ENCODE data around the gene ADAMTS6.

ADAMTS6 gene

DNA sequence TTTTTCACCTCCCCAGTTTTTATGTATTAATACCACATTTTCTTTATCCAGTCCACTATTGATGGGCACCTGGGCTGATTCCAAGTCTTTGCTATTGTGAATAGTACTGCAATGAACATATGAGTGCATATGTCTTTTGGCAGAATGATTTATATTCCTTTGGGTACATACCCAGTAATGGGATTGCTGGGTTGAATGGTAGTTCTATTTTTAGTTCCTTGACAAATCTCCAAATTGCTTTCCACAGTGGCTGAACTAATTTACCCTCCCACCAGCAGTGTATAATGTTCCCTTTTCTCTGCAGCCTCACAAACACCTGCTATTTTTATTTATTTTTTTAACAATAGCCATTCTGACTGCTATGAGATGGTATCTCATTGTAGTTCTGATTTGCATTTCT lies 340.2 kb downstream of the ADAMTS6 start:
- DNase-seq, result no peak

DNA sequence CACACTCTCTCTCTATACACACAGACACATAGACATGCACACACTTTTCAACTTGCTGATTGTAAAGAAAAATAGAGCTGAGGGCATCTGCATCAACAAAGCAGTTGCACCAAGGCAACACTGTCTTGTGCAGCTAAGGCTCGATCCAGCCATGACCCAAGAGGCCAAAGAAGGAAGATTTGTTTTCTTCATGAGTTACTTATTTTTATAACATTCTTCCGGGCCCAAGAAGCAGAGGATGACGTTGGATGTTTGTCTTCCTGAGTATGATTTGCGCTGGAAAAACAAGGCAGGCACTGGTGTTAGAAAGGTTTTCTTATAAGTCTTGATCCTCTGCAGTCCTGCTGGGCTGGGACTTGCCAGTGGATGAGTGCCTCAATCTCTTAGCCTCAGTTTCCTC lies 344.1 kb downstream of the ADAMTS6 start:
- no peak for DNase-seq

DNA sequence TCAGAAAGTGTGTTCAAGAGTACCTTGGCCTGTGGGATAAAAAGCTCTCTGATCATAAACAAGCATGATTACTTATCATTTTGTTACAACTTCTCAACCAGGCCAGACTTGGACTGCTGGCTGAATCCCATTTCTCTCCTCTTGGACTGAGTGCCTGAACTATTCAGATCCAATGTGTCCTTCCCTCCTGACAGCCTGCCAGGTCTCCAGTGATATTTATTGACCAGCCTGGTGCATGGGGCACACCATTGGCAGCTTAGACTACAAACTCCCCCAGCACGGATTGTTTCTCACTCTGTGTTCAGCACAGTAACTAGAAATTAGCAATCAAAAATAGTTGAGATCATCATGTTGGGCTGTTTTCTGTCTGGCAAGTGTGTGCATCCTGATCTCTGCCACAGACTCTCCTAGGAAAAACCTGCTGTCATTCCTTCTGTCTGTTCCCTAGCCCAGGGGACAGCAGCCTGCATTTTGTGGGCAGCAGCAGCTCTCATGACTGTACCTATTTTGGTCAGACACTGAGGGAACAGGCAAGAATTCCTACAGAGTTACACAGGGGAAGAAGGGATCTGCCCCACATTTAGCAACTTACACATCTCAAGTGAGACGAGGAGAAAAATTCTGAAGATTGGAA lies 348.1 kb downstream of the ADAMTS6 start:
- no peak for DNase-seq

DNA sequence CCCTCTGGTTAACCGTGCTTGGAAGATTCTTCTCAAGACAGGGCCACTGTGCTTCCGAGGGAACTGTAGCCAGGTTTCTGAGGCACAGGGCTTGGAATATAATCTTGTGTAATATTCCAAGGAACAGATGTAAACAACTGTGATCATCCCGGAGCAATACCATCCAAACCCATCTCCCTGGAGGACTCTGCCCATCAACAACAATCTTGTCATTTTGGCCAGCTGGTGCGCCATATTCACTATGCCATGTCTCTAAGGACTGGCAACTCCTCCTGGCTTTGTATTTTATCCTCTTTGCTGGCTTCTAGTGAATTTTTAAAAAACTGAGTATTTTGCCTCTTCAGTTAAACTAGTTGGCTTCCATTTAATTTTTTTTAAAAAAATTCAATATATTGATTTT lies 349.3 kb downstream of the ADAMTS6 start:
- DNase-seq, result no peak

DNA sequence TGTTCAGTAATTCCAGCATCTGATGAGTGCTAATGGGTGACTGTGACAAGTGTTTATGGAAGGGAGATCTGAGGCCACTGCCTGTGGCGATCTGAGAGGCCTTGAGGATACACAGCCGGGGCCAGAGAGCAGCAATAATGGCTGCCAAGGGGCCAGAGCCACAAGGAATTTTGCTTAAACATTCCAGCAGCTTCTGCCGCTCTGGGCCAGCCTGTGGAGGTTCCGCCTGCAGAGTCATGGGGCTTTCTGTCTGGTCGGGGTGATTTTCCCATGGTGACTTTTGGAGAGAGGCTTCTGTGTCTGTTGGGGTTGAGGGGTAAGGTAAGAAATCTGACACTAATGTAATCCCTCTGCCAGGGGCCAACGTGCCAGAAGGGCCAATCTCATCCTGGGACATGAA lies 353.5 kb downstream of the ADAMTS6 start:
- DNase-seq, result no peak

DNA sequence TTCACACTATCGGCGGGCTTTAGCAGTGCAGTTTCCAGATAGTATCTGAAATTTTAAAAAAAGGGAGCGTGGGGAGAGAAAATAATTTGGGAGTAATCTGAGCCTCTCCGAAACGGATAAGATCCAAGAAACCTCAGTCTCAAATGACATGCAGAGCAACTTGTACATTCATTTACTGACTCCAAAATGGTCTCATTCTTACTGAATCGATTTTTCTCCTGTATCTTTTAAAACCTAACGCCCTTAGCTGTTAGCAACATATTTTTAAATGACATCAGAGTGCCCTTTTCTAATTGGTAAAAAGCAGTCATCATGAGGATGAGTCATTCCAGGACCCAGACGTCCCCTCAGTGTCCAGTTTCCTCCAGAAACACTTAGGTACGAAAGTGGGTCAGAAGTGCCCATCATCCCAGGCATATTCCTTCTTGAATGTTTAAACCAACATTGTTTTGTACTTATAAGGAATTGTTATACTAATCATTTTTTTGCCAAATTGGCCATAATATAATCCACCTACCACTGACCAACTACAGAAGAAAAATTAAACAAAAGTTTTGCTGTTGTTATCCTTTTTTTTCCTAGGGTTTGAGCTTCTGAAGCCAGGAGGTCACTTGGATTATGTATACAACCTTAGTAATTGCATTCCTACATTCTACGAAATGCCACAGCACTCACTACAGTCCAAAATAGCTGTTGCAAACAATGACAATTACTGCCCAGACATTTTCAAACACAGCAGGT lies 354.4 kb downstream of the ADAMTS6 start:
- no peak for DNase-seq

DNA sequence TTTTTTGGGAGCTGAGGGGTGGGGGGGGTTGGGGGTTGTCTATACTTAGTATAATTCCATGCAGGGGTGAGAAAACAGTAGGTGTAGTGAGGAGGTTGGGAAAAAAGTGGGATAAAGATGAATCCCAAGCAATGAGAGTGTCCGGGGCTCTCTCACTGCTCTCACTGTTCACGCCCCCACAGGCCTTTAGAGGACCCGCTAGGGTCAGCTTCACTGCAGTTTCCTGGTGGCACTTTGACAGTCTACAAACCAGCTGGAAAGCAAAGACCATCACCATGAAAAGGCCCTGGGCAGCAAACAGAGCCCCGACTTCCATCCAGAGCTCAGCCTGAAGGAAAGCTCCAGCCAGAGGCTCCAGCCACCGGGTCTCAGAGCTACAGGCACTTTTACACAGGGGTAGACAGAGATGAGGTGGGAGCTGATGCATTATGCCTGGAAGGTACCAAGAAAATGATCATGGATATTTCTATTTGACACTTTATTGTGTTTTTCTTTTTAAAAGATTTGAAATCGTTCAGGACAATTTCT lies 355.1 kb downstream of the ADAMTS6 start:
- DNase-seq, result no peak

DNA sequence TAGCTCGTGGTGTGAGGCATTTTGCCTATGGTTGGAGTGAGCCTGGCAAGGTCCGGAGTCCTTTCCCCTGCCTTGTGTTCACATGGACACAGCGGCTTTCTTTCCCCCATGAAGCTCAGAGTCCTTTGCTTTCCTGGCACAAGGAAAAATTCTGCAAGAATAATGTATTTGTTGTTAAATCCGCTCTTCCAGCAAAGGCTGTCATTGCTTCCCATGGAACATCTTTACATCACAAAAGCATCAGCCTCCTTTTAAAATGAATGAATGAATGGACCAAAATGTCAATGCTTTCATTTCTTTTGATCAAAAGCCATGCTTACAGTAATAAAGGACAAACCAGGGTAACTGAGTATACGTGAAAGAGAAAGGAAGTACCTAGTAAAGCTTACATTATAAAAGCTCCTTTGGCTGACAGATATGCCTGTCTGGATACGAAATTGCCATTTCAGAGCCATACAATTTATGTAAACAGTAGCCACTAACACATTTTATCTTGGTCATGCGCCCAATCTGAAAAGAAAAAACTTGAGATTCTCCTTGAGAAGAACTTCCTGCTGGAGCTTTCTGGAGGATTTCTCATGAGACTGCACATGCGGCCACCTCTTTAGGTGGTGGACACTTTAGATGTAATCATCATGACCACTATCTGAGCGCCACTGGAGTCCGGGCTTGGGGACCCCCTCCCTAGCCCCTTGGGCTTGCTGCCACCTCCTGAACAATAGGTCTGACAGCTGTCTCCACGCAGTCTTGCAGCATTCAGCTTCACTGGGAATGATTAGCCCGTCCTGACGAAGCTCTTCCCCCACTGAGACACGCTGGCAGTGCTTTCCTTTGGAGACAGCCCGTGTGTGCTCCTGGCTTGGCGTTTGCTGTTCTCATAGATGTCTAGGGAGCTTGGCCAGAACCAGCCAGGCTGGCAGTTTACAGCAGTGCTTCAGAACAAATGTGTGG lies 355.9 kb downstream of the ADAMTS6 start:
- DNase-seq, result no peak

DNA sequence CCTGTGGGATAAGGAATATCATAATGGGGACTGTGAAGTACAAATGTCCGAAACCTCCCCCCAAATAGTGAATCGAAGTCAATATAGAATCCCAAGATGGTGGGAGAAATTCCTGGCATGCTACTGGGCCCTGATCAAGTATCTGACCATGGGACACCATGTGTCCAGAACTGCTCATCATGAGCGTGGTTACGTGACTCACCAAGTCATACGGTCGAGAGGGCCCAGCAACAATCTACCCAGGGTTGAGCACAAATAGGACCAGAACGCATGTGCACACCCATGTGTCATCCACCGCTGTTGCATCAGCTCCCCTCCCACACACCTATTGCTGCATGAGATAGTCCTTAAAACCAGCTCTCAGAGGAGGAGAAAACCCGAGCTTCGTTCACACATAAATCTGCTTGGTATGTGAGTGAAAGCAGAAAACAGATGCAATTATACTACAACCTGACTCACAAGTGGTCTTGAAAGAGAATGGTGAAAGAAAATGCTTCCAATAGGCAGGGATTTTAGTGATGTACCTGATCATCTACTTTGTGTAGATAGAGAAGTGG lies 359.8 kb downstream of the ADAMTS6 start:
- no peak for DNase-seq

DNA sequence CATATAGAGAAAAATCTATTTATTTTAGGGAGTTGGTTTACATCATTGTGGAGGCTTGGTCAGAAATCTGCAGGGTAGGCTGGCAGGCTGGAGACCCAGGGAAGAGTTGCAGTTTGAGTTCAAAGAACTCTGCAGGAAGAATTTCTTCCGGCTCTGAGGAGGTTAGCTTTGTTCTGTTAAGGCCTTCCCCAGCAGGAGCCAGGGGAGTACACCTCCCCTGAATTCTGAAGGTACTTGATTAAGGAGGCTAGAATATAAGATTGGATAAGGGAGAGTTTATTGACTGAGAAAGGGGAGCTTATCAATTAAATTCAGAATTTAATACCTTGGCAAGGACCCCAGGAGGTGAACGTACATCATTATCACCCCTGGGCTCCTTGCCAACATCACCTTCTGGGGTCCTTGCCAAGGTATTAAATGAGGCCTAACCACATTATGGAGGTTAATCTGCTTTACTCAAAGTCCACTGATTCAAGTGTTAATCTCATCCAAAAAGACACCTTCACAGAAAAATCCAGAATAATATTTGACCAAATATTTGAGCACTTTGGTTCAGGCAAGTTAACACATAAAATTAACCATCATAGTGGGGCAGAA lies 361.3 kb downstream of the ADAMTS6 start:
- no peak for DNase-seq

DNA sequence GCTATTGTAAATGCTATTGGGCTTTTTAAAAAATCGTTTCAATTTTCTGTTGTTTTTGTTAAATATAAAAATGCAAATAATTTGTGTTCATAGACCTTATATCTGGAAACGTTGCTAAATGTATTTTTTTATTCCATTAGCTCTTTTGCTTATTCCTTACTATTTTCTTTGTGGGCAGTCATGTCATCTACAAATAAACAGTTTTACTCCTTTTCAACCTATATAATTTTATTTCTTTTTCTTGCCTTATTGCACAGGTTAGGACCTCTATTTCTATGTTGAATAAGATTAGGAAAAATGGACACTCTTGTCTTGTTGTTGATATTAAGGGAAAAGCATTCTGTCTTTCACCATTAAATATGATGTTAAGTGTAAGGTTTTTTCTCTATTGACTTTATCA lies 364.2 kb downstream of the ADAMTS6 start:
- DNase-seq, result no peak

DNA sequence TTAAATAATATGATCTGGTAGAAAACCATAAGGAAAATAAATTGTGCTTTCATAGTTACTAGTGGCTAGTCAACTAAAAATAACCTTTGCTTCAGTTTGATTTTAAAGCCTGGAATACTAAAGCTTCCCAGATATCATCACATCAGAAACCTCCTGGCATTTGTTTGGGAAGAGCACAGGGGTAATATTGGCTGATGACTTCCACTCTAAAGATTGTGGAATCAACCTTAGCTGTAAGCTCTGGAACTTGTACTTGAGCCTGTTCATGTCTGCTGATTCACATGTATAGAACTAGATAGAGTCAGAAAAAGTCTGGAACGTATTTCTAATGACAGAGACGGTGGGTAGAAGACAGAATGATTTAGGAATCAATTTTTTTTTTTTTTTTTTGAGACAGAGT lies 367.9 kb downstream of the ADAMTS6 start:
- DNase-seq, result no peak

DNA sequence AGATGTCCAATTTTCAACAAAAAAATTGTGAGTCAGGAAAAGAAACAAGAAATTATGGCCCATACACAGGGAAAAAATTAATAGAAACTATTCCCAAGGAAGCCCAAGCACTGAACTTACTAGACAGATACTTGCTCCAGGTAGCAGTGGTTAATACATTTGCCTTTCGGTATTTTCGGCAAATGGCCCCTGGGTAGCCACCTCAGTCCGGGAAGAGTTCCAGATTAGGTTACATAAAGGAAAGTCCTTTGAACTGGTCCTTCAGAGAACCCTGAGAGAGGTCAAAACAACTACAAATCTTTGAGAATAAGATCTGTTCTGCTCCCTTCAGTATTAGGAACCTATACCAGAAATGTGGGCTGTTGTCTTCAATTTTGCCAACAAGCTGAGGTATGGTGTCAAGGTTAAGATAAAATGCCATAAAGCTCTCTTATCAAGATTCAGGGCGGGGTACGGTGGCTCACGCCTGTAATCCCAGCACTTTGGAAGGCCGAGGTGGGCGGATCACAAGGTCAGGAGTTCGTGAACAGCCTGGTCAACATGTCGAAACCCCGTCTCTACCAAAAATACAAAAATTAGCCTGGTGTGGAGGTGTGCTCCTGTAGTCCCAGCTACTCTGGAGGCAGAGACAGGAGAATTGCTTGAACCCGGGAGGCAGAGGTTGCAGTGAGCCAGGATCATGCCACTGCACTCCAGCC lies 369.6 kb downstream of the ADAMTS6 start:
- DNase-seq, result no peak

DNA sequence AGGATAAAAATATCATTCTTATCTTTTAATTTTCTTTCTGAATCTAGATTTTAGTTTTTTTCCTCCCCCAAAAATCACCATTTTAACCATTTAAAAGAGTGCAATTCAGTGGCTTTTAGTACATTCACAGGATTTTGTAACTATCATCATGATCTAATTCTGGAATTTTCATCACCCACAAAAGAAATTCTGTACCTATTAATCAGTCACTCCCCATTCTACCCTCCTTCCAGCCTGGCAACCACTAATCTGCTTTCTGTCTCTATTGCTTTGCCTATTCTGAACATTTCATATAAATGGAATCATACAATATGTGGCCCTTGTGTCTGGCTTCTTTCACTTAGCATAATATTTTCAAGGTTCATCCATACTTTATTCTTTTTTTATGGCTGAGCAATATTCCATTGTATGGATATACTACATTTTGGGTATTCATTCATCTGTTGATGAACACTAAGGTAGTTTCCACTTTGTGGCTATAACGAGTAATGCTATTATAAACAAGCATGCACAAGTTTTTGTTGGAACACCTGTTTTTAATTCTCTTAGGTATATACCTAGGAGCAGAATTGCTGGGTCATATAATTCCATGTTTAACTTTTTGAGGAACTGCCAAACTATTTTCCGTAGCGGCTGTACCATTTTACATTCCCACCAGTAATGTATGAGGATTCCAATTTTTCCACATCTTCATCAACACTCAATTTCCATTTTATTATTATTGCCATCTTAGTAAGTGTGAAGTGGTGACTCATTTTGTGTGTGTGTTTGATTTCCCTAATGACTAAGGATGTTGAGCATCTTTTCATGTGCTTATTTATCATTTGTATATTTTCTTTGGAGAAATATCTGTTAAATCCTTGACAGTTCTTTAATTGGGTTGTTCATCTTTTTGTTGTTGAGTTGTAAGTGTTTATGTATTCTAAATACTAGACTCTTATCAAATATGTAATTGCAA lies 372.7 kb downstream of the ADAMTS6 start:
- DNase-seq, result no peak

DNA sequence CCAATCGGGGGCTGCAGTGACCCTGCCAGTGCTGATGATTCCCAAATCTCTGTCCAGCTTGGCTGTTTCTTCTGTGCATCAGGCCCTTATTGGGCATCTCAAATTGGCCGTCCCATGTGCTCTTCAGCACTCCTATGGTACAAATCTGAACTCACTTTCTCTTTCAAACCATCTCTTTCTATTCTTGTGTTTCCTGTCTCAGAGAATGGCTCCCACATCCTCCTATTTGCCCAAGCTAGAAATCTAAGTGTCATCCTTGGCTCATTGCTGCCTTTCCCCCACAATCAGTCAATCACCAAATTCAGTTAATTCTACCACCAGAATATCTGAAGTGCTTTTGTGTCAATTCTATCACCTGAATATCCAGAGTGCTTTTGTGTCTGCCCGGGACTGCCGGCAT lies 376.4 kb downstream of the ADAMTS6 start:
- no peak for DNase-seq

DNA sequence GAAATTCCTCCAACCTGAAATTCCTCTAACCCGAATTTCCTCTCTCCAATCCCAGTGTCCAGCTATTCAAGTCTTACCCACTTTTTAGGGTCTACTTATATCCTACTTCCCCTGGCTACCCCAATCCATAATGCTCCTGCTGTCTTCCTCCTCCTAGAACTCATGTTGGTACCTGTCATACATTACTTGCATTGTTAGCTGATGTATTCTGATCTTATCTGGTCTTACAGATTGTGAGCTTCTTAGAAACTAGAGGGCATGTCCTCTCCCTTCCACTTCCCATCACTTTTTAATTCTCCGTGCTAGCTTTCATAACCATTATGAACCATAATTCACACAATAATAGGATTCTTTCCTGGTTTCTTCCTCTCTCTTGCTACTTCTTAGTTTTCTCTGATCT lies 376.9 kb downstream of the ADAMTS6 start:
- no peak for DNase-seq

DNA sequence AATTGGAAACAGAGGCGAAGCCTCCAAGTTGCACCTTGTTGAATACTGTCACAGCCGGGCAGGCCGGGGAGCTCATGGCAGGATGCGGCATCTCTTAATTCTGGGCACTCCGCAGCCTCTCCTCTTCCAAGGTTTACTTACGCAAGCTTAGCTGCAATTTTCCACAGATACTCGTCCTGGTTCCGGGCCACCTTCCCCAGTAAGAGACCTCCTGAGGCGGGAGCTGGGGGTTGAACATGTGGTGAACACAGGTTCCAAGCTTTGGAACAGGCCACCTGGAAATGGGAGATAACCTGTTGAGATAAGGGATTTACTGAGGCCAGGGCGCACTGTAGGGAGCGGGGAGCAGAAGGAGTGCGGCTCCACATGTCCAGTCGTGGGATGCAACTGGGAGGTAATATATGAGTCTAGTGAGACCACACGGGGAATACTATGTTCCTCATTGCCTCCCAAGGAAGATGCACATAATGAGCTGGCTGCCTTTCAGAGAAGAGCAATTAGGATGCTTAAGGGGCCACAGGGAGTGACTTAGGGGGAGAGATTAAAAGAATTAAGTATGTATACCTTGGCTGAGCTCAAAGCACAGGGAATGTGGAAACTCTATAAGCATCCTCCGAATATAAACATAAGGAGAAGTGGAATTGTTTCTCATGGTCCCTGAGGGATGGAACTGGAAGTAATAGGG lies 377.8 kb downstream of the ADAMTS6 start:
- DNase-seq, result no peak

DNA sequence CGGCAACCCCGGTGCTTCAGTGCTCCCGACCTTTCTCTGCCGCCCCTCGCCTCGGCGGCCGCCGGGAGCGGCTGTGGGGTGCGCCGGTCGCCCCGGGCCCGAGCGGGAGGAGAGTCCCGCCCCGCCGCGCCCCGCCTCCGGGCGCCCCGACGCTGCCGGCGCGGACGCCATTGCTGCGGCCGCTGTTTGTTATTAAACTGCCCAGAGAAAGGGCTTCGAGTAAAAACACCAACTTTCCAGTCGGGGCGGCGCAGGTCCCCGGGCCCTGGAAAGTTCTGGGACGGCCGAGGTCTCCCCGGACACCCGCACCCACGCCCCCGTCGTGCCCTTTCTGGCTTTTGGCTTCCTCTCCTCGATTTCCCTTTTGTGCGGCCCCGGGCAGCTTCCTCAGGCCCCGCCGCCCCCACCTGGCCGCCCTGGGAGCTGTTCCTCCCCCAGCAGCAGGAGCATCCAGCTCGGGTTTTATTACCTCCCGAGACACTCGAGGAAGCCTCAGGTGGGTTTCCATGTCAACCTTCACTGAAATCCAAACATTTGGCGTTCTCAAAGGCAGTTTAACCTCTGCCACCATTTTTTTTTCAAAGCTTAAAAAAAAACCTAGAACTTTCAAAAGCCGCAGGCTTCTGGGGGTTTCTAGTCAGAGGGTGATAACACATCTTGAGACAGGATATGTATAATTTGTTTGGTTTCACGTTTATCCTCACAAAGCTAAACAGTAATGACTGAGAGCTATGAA lies 378.6 kb downstream of the ADAMTS6 start:
- peak; percentile 38 for DNase-seq

DNA sequence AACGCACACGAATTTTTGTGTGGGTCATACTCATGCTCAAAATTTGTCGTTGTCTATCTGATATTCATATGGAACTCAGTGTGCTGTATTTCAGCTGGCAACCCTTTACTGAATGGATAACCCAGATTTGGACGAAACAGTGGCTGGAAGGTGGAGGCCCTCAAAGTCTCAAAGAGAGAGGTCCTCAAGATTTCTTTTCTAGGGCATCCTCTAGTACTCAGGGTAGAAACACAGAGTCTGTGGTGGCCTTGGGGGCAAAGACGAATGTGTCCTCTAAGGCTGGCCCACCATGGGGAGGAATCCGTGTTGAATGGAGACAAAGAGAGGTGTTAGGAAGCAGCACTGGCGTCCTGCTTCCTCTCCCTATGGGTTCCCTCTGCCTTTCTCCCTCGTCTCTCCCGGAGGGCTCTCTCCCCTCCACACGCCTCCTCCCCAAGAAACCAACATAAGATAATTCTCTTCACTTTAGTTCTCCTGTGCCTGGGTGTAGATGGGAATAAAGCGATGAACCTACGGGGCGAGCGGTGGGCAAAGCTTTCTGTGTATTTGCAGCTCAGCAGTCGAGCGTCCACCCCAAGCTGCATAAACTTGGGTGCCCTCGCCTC lies 379.2 kb downstream of the ADAMTS6 start:
- DNase-seq, result no peak
